Left cardiac atrium (tissue), 2 donors: ENCODE measurements around the gene GRIFIN. TPM values are rescaled to one million over a fixed set of nuclear protein-coding genes. Genes with fewer than 3 reads are reported as not detected.

Experiments
- total RNA-seq, 2 donors: library from RNA; stranded (reverse); fragmentation: NEBNext Ultra II Directional; extraction: Animal tissue kit (Norgen Biotek cat#: 25700); gene quantifications; one replicate each; pipeline ENCODE4 v1.2.1, GENCODE V29; 2021
- donor health status: DM: no; HTN: yes; CAD: no; lungs with severe emphysema.
- donor health status: DM: yes; HTN: yes; CAD: no.

The GRIFIN gene
- total RNA-seq, 2 donors from 2014 or later, result not detected

Other genes starting within 250 kb of the GRIFIN start
- gene MAD1L1, start 243.5 kb downstream of the GRIFIN start, total RNA-seq, result 10 to 100 TPM; 18.9 to 24.9 TPM
- gene MRM2, start 234.2 kb downstream of the GRIFIN start, total RNA-seq, result 10 to 100 TPM; 18.9 TPM
- 10 to 100 TPM; 15.4 to 15.8 TPM for gene NUDT1, start 234.2 kb downstream of the GRIFIN start, total RNA-seq
- 10 to 100 TPM; 31.3 to 38.5 TPM for gene SNX8, start 162.0 kb downstream of the GRIFIN start, total RNA-seq
- gene EIF3B, start 121.6 kb downstream of the GRIFIN start, total RNA-seq, result 10 to 100 TPM; 59.6 to 96.1 TPM
- 10 to 100 TPM; 18.4 to 19.8 TPM for gene CHST12, start 72.8 kb downstream of the GRIFIN start, total RNA-seq
- gene LFNG, start 43.4 kb upstream of the GRIFIN start, total RNA-seq, result 1 to 10 TPM; 8.7 to 9.2 TPM
- gene BRAT1, start 79.1 kb upstream of the GRIFIN start, total RNA-seq, result 10 to 100 TPM; 14.6 to 17.6 TPM
- 10 to 100 TPM; 11.5 to 12.0 TPM for gene IQCE, start 82.6 kb upstream of the GRIFIN start, total RNA-seq
- gene TTYH3, start 155.6 kb upstream of the GRIFIN start, total RNA-seq, result 10 to 100 TPM; 30.3 to 38.7 TPM
- under 1 TPM; 0.27 to 0.34 TPM for gene AMZ1, start 211.8 kb upstream of the GRIFIN start, total RNA-seq